H1 (cell line): ENCODE measurements around the gene TJP3. TPM values are rescaled to one million over a fixed set of nuclear protein-coding genes. Genes with fewer than 3 reads are reported as not detected.

Experiments
- SIN3A ChIP-seq, 2 experiments: IDR thresholded peaks in 1 of 2; conservative IDR thresholded peaks in 1 of 2; 2 replicates each; pipeline ENCODE4 v1.6.1; 2011 to 2012; ENCODE audit warnings: low read length in 2 of 2, improper control_type of control experiment in 1 of 2, low read depth in 1 of 2, mild to moderate bottlenecking in 1 of 2
- SIRT6 ChIP-seq: IDR thresholded peaks from one replicate; pipeline ENCODE4 v1.7.1; 2012; ENCODE audit warnings: low read length, inconsistent platforms
- polyA plus RNA-seq, 7 experiments: library from polyadenylated mRNA; depleted of rRNA in 3 of 7; stranded (reverse) in 5 of 7; unstranded in 2 of 7; fragments of >200 nt in 5 of 7; fragments of 200-250 nt in 2 of 7; gene quantifications; 1 replicate in 5 of 7; 2 replicates in 1 of 7; 4 replicates in 1 of 7; pipeline versions ENCODE4 v1.2.1 to v1.2.3, GENCODE V29; 2011 to 2013; ENCODE audit warnings: missing spikeins in 2 of 7, mixed read lengths in 2 of 7
- total RNA-seq: library from RNA; stranded (reverse); fragmentation: NEBNext Ultra II Directional; extraction: Animal tissue kit (Norgen Biotek cat#: 25700); gene quantifications from 2 replicates; pipeline ENCODE4 v1.2.1, GENCODE V29; 2021

TJP3 gene
- total and polyA plus RNA-seq, 2 of the 8 experiments (the other 6 are each of a cell fraction or from before 2014, with no cell fraction given), result 17.1 to 26.1 TPM

DNA sequence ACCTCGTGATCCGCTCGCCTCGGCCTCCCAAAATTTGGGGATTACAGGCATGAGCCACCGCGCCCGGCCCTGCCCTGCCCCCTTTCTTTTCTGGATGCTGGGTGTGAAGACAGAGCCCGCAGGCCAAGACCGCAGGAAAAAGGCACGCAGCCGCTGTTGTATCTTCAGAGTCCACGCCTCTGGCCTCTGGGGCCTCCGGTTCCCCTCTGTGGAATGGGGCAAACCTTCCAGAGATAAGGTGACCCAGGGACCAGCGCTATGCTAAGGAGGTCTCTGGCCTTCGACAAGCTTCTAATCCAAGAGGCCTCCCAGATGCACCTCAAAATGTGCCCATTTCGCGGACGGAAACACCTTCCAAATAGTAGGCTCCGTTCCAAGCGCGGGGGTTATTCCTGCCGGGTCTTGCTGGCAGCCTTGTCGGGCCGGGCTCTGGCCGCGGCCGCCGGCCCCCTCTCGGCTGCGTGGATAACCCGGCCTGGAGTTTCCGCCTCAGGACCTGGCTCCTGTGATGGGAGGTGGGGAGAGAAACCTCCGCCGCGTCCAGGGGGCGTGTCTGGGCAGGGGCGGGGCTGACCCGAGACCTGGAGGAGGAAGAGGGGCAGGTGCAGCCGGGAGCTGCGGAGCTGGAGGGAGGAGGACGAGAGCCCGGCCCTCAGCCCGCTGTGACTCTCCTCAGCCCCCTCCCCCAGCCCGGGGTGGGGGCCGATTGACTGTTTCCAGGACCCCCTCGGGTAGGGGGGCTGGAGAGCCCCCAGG, 13.1 kb downstream of the TJP3 start (continued):
- TF ChIP-seq SIN3A (conservative IDR thresholded peaks at IDR 0.05 in 1 of 2, IDR thresholded peaks at IDR 0.05 in 1 of 2; ENCODE audit: low read depth in 1 of 2, low read length in 2 of 2) (peak; percentile 74 to 95; a peak in 3 of 4 replicates), SIRT6 (no peak)
